Epithelial cell of proximal tubule (primary cell): ENCODE results near the gene GALK2. TPM values are rescaled to one million over a fixed set of nuclear protein-coding genes. Genes with fewer than 3 reads are reported as not detected.

ENCODE experiments used
- DNase-seq: peaks from one replicate; pipeline ENCODE4 v3.0.0-alpha.2; 2011; ENCODE audit warnings: low read depth
- H3K4me3 ChIP-seq: 2 replicates; pipeline ENCODE4 v1.5.1; 2011; ENCODE audit warnings: low read depth, mild to moderate bottlenecking, low read length
- CTCF ChIP-seq: conservative IDR thresholded peaks from 2 replicates; pipeline ENCODE4 v1.5.1; 2012; ENCODE audit warnings: low read depth, mild to moderate bottlenecking, low read length
- total RNA-seq: library from RNA; depleted of rRNA; stranded (reverse); fragments of >200 nt; gene quantifications from 2 replicates; pipeline ENCODE4 v1.2.3, GENCODE V29; 2015

Gene GALK2
- total RNA-seq, 1 donor from 2014 or later, result 37.6 TPM

- no peak overlapping the region for H3K4me3 ChIP-seq
- no peak for TF ChIP-seq CTCF
- DNase-seq, result no peak
Measured at GRCh38 chr15:49293941-49294340, 123.9 kb downstream of the GALK2 start.

GRCh38 chr15:49296258-49296657 is 126.2 kb downstream of the GALK2 start:
- H3K4me3 ChIP-seq, result no peak overlapping the region
- no peak for TF ChIP-seq CTCF
- DNase-seq, result no peak

- H3K4me3 ChIP-seq, result no peak overlapping the region
- no peak for DNase-seq
- TF ChIP-seq CTCF, result no peak
Measured at GRCh38 chr15:49297584-49297983, 127.5 kb downstream of the GALK2 start.

GRCh38 chr15:49300856-49301255 is 130.8 kb downstream of the GALK2 start:
- no peak for DNase-seq
- no peak overlapping the region for H3K4me3 ChIP-seq
- no peak for TF ChIP-seq CTCF

- H3K4me3 ChIP-seq, result no peak overlapping the region
- no peak for DNase-seq
- TF ChIP-seq CTCF, result no peak
Measured at GRCh38 chr15:49301562-49301961, 131.5 kb downstream of the GALK2 start.

GRCh38 chr15:49303003-49303402 is 133.0 kb downstream of the GALK2 start:
- no peak for DNase-seq
- H3K4me3 ChIP-seq, result no peak overlapping the region
- no peak for TF ChIP-seq CTCF

- DNase-seq, result no peak
- H3K4me3 ChIP-seq, result no peak overlapping the region
- TF ChIP-seq CTCF, result no peak
Measured at GRCh38 chr15:49306551-49306950, 136.5 kb downstream of the GALK2 start.
